Sigmoid colon (tissue), 7 donors: ENCODE results near the gene TTLL4. TPM values are rescaled to one million over a fixed set of nuclear protein-coding genes. Genes with fewer than 3 reads are reported as not detected.

Experiments
- DNase-seq: peaks from one replicate; pipeline ENCODE4 v3.0.0-alpha.2; 2019
- H3K27ac ChIP-seq, 4 donors: fragments of 200-600 bp; sonication (generic); one replicate each; pipeline ENCODE4 v1.5.1; 2016 to 2019; ENCODE audit warnings: mild to moderate bottlenecking in 1 of 4
- H3K27me3 ChIP-seq, 3 donors: fragments of 200-600 bp; sonication (generic); one replicate each; pipeline ENCODE4 v1.5.1; 2019; ENCODE audit warnings: mild to moderate bottlenecking in 1 of 3
- H3K36me3 ChIP-seq, 4 donors: fragments of 200-600 bp; sonication (generic); one replicate each; pipeline ENCODE4 v1.5.1; 2016 to 2019
- H3K4me1 ChIP-seq, 4 donors: fragments of 200-600 bp; sonication (generic); one replicate each; pipeline ENCODE4 v1.5.1; 2017 to 2019
- H3K4me3 ChIP-seq, 4 donors: fragments of 200-600 bp; sonication (generic); one replicate each; pipeline ENCODE4 v1.5.1; 2017 to 2019; ENCODE audit warnings: mild to moderate bottlenecking in 2 of 4, moderate library complexity in 1 of 4
- H3K9me3 ChIP-seq, 4 donors: fragments of 200-600 bp in 3 of 4; sonication (generic) in 3 of 4; one replicate each; pipeline versions ENCODE4 v1.5.1 to v1.6.1; 2013 to 2019
- CTCF ChIP-seq, 4 experiments: fragments of 450-650 bp in 3 of 4; fragments of 200-600 bp in 1 of 4; IDR thresholded peaks; one replicate each; pipeline ENCODE4 v1.5.1; 2016 to 2019; ENCODE audit warnings: antibody characterized with exemption in 4 of 4, mild to moderate bottlenecking in 3 of 4, moderate library complexity in 2 of 4
- EP300 ChIP-seq, 4 donors: sonication (generic); formaldehyde crosslinking; IDR thresholded peaks; one replicate each; pipeline ENCODE4 v1.6.1; 2017; ENCODE audit warnings: antibody characterized with exemption in 4 of 4
- POLR2A ChIP-seq, 2 donors: fragments of 450-650 bp; IDR thresholded peaks; one replicate each; pipeline ENCODE4 v1.6.1; 2016; ENCODE audit warnings: antibody characterized with exemption in 2 of 2, mild to moderate bottlenecking in 2 of 2, moderate library complexity in 2 of 2
- POLR2AphosphoS5 ChIP-seq, 4 donors: sonication (generic); formaldehyde crosslinking; IDR thresholded peaks; one replicate each; pipeline ENCODE4 v1.6.1; 2017; ENCODE audit warnings: antibody characterized with exemption in 4 of 4
- WGBS, 2 donors: extraction: QIAGEN DNeasy Blood & Tissue Kit; methylation state at CpG; one replicate each; pipeline ENCODE4 v1.1.7; 2013; 5-methylcytosine and 5-hydroxymethylcytosine counted together
- intact Hi-C: fragments of 100-400 bp; cut with DNase I; formaldehyde crosslinking; loops from one replicate; pipeline ENCODE4 v1.15.1; 2023
- polyA plus RNA-seq, 3 donors: library from polyadenylated mRNA; stranded (reverse); fragments of 200-250 nt; gene quantifications; one replicate each; pipeline ENCODE4 v1.2.3, GENCODE V29; 2013
- total RNA-seq, 4 donors: library from RNA; depleted of rRNA; stranded (reverse); fragments of >200 nt; gene quantifications; one replicate each; pipeline ENCODE4 v1.1.0, GENCODE V29; 2016
- donor health status: healthy with polysubstance abuse.
- donor health status: Bipolar disorder and iron deficiency.
- donor health status: healthy.

The TTLL4 gene
- total and polyA plus RNA-seq, 7 donors = 6.0 to 16.0 (median 11.8) TPM

DNA sequence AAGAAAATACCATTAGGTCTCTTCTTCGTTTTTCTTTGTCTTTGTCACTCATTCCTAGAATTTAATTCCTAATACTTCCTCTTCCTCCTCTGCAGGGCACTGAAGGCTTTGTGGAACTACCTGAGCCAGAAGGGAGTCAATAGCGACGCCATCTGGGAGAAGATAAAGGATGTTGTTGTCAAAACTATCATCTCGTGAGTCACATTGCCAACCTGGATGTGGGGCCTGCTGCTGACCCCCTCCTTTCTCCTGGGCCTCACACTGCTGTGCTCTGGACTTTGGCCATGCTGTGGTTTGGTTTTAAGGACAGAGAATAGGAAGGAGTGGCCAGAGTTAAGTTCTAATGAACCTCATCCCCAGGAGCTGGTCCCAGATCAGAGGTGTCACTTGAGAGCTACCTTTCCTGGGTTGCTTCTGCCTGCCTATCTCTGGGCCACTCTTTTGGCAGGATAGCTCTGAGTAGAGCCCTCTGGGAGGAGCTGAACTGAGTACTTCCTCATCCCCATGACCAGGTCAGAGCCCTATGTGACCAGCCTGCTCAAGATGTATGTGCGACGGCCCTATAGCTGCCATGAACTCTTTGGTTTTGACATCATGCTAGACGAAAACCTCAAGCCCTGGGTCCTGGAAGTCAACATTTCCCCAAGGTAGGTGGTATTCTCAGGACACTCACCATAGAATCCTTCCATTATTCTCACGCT is 38.3 kb downstream of the TTLL4 start:
- Histone ChIP-seq H3K27me3 (no peaks in the 10 kb centered on the region), H3K9me3 (no peaks in the 10 kb centered on the region), H3K36me3 (peaks cover 25 to 96% (median 56%) of the 10 kb centered on the region in 4 donors), H3K4me3 (no peak overlapping the region), H3K4me1 (no peaks in the 10 kb centered on the region), H3K27ac (no peak overlapping the region)
- 91 to 96% methylated on average over 8 of the region's 8 CpGs for WGBS, 2 donors
- TF ChIP-seq POLR2AphosphoS5 (IDR thresholded peaks at IDR 0.05) = no peak
- no peak for DNase-seq
- intact Hi-C loops = no loop called here

- no peaks in the 10 kb centered on the region for H3K27me3 ChIP-seq
- no peak overlapping the region for H3K27ac ChIP-seq
- 60 to 84% methylated on average over 3 of the region's 3 CpGs for WGBS, 2 donors
- H3K4me1 ChIP-seq = no peaks in the 10 kb centered on the region
- H3K36me3 ChIP-seq = peaks cover 15 to 62% (median 37%) of the 10 kb centered on the region in 4 donors
- H3K9me3 ChIP-seq = no peaks in the 10 kb centered on the region
- DNase-seq = no peak
- intact Hi-C loops = no loop called here
- H3K4me3 ChIP-seq = no peak overlapping the region
- TF ChIP-seq EP300 (IDR thresholded peaks at IDR 0.05) (no peak), POLR2A (IDR thresholded peaks at IDR 0.05) (no peak), POLR2AphosphoS5 (IDR thresholded peaks at IDR 0.05) (no peak)
These were observed 43.6 kb downstream of the TTLL4 start for GRCh38 chr2:218754201-218754600.

DNA sequence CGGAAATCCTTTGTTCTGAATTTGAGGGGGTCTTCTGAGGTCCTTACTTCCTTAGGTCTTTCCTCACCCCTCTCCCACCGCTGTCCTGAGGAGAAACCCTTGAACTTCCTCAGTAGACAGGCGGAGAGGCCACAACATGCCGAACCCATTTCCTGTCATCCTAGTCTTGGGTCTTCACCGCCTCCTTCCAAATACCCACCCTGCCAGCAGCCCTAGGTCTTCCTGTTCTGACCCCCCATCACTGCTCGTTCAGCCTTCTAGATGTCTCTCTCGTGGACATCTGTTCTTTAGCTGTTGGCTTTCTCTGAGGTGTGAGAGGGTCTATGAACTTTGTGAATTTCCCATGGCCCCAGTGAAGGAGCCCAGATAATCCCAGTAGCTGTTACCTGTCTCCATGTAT is 44.1 kb downstream of the TTLL4 start:
- no peak overlapping the region for H3K4me3 ChIP-seq
- H3K27ac ChIP-seq = no peak overlapping the region
- intact Hi-C loops = no loop called here
- 89 to 95% methylated on average over 7 of the region's 7 CpGs for WGBS, 2 donors
- H3K36me3 ChIP-seq = peaks cover 9 to 57% (median 33%) of the 10 kb centered on the region in 4 donors
- H3K9me3 ChIP-seq = no peaks in the 10 kb centered on the region
- DNase-seq = no peak
- H3K4me1 ChIP-seq = no peaks in the 10 kb centered on the region
- TF ChIP-seq POLR2AphosphoS5 (IDR thresholded peaks at IDR 0.05) = no peak
- no peak for TF ChIP-seq EP300 (IDR thresholded peaks at IDR 0.05)
- TF ChIP-seq CTCF (IDR thresholded peaks at IDR 0.05) = no peak
- no peak for TF ChIP-seq POLR2A (IDR thresholded peaks at IDR 0.05)
- no peaks in the 10 kb centered on the region for H3K27me3 ChIP-seq

- Histone ChIP-seq H3K4me3 (no peak overlapping the region), H3K36me3 (peaks cover 6 to 53% (median 29%) of the 10 kb centered on the region in 4 donors), H3K4me1 (no peaks in the 10 kb centered on the region), H3K9me3 (no peaks in the 10 kb centered on the region), H3K27ac (no peak overlapping the region), H3K27me3 (no peaks in the 10 kb centered on the region)
- intact Hi-C loops = no loop called here
- TF ChIP-seq CTCF (IDR thresholded peaks at IDR 0.05) (no peak), POLR2A (IDR thresholded peaks at IDR 0.05) (no peak), POLR2AphosphoS5 (IDR thresholded peaks at IDR 0.05) (no peak)
- DNase-seq = no peak
- WGBS, 2 donors = 96 to 99% methylated on average over 3 of the region's 3 CpGs
These were observed 44.5 kb downstream of the TTLL4 start for GRCh38 chr2:218755198-218755566.

DNA sequence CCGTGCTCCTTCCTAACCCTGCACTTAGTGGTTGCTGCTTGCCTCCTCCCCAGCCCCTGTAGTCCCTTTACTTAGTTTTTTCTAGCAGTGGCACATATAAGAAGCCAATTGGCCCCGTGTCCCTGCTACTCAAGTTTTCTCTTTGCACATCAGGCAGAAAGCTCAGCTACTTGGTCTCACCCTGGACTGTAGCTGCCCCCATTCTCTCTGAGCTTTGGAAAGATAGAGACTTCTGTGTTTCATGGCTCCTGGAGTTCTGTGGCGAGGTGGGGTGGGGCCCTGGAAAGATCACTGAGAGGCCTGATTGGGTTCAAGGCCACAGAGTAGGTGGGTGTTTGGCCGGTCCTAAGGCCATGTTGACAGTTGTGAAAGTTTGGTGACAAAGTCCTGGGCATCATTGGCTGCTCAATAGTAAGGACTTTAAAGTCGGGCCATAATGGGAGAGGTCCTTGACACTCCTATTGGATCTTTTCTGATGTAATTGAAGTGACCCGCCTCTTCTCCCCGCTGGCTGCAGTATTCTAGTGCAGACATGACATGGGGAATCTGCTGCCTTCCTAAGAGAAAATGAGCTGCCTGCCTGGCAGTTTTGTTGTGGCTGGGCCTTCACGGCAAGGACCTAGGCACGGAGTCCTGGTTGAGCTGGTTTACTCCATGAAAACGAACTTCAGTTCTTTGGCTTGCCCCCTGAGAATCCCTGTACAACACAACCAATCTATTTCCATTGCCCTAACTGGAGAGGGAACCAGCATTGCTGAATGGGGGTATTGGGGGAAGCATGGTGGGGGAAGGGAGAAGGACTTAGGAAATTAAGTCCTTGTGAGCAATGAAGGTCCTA is 45.2 kb downstream of the TTLL4 start:
- no peak for DNase-seq
- no peak overlapping the region for H3K27ac ChIP-seq
- TF ChIP-seq POLR2AphosphoS5 (IDR thresholded peaks at IDR 0.05) (no peak), EP300 (IDR thresholded peaks at IDR 0.05) (no peak), POLR2A (IDR thresholded peaks at IDR 0.05) (no peak), CTCF (IDR thresholded peaks at IDR 0.05) (no peak)
- WGBS, 2 donors = 94% methylated on average over 10 of the region's 10 CpGs
- no peak overlapping the region for H3K4me3 ChIP-seq
- H3K4me1 ChIP-seq = no peaks in the 10 kb centered on the region
- no peaks in the 10 kb centered on the region for H3K27me3 ChIP-seq
- intact Hi-C loops = no loop called here
- H3K36me3 ChIP-seq = peaks cover 6 to 47% (median 26%) of the 10 kb centered on the region in 4 donors
- no peaks in the 10 kb centered on the region for H3K9me3 ChIP-seq
